IMR-90 (cell line): Measurements from ENCODE around the gene CABP5. TPM values are rescaled to one million over a fixed set of nuclear protein-coding genes. Genes with fewer than 3 reads are reported as not detected.

ENCODE experiments used
- ATAC-seq: fragments of 200-7000 bp; cut with Tn5 transposase; 2 replicates; pipeline ENCODE4 v1.9.1; 2020; ENCODE audit warnings: low read depth, mild to moderate bottlenecking, moderate library complexity
- BruUV-seq: library from RNA; stranded (reverse); fragments of 400-500 nt; replicated peaks from 2 replicates; lab custom pipeline; 2021; lab: Mats Ljungman, UMichigan
- CTCF ChIA-PET: fragments of 300-600 bp; formaldehyde crosslinking; extraction: SDS; loops from one replicate; lab custom pipeline; 2021; ENCODE audit warnings: antibody characterized with exemption; lab: Yijun Ruan, JAX
- POLR2A ChIA-PET: fragments of 300-600 bp; sonication (Branson Sonifier 250); formaldehyde crosslinking; loops from one replicate; lab custom pipeline; 2022; ENCODE audit warnings: antibody characterized with exemption; ENCODE audit not compliant: unreplicated experiment; lab: Charles Lee
- DNase-seq: peaks from one replicate; pipeline ENCODE4 v3.0.0; 2013
- H2AFZ ChIP-seq: replicated peaks from 2 replicates; pipeline ENCODE3; 2013; ENCODE audit warnings: low read length, mild to moderate bottlenecking; ENCODE audit not compliant: poor library complexity
- H2AK5ac ChIP-seq: 2 replicates; pipeline ENCODE4 v1.6.1; 2013; ENCODE audit warnings: low read depth, low read length, inconsistent platforms
- H2AK9ac ChIP-seq: replicated peaks from 2 replicates; pipeline ENCODE3; 2013; ENCODE audit warnings: mild to moderate bottlenecking, low read depth, low read length, moderate library complexity; ENCODE audit not compliant: poor library complexity
- H2BK120ac ChIP-seq: 2 replicates; pipeline ENCODE4 v1.6.1; 2013; ENCODE audit warnings: low read depth, low read length, inconsistent platforms
- H2BK15ac ChIP-seq: 3 replicates; pipeline ENCODE4 v1.6.1; 2013; ENCODE audit warnings: low read depth, low read length, inconsistent platforms
- H2BK20ac ChIP-seq: 2 replicates; pipeline ENCODE4 v1.6.1; 2013; ENCODE audit warnings: low read depth, mild to moderate bottlenecking, inconsistent platforms, low read length, moderate library complexity
- H2BK5ac ChIP-seq: 2 replicates; pipeline ENCODE4 v1.6.1; 2013; ENCODE audit warnings: mild to moderate bottlenecking, low read depth, low read length, inconsistent platforms; ENCODE audit not compliant: poor library complexity, severe bottlenecking
- H3K14ac ChIP-seq: replicated peaks from 2 replicates; pipeline ENCODE4 v1.6.1; 2013; ENCODE audit warnings: low read depth, low read length, inconsistent platforms
- H3K18ac ChIP-seq: 2 replicates; pipeline ENCODE4 v1.6.1; 2013; ENCODE audit warnings: low read depth, low read length, control low read depth
- H3K23ac ChIP-seq: 2 replicates; pipeline ENCODE4 v1.6.1; 2013; ENCODE audit warnings: low read depth, low read length, inconsistent platforms
- H3K27ac ChIP-seq: 2 replicates; pipeline ENCODE4 v1.5.1; 2013; ENCODE audit warnings: mild to moderate bottlenecking, control low read depth, low read length; ENCODE audit not compliant: insufficient read depth
- H3K27me3 ChIP-seq: 2 replicates; pipeline ENCODE4 v1.6.1; 2013; ENCODE audit warnings: low read length; ENCODE audit not compliant: control insufficient read depth, insufficient read depth
- H3K36me3 ChIP-seq: 2 replicates; pipeline ENCODE4 v1.6.1; 2013; ENCODE audit warnings: low read length, mixed read lengths; ENCODE audit not compliant: control insufficient read depth, insufficient read depth
- H3K4ac ChIP-seq: 2 replicates; pipeline ENCODE4 v1.6.1; 2013; ENCODE audit warnings: low read depth, low read length, inconsistent platforms
- H3K4me1 ChIP-seq: 2 replicates; pipeline ENCODE4 v1.6.1; 2013; ENCODE audit warnings: low read length, mixed read lengths; ENCODE audit not compliant: control insufficient read depth, insufficient read depth
- H3K4me2 ChIP-seq: 2 replicates; pipeline ENCODE4 v1.6.1; 2013; ENCODE audit warnings: low read depth, mild to moderate bottlenecking, control low read depth, low read length, moderate library complexity
- H3K4me3 ChIP-seq: 2 replicates; pipeline ENCODE4 v1.5.1; 2013; ENCODE audit warnings: low read depth, mild to moderate bottlenecking, control low read depth, low read length, moderate library complexity; ENCODE audit not compliant: insufficient read depth
- H3K56ac ChIP-seq: 2 replicates; pipeline ENCODE4 v1.6.1; 2013; ENCODE audit warnings: low read length, inconsistent platforms; ENCODE audit not compliant: insufficient read depth; ENCODE audit errors: extremely low read depth
- H3K79me1 ChIP-seq, 2 experiments: 2 replicates each; pipeline ENCODE4 v1.6.1; 2013; ENCODE audit warnings: low read length in 2 of 2, inconsistent platforms in 1 of 2, low read depth in 1 of 2
- H3K9ac ChIP-seq: 2 replicates; pipeline ENCODE4 v1.6.1; 2013; ENCODE audit warnings: low read depth, low read length, control low read depth
- H3K9me1 ChIP-seq: 2 replicates; pipeline ENCODE4 v1.6.1; 2013; ENCODE audit warnings: low read length, inconsistent platforms; ENCODE audit not compliant: insufficient read depth
- H3K9me3 ChIP-seq: 2 replicates; pipeline ENCODE4 v1.6.1; 2013; ENCODE audit warnings: low read length; ENCODE audit not compliant: control insufficient read depth, insufficient read depth
- H4K20me1 ChIP-seq: 2 replicates; pipeline ENCODE4 v1.6.1; 2013; ENCODE audit warnings: low read length, inconsistent platforms; ENCODE audit not compliant: insufficient read depth
- H4K5ac ChIP-seq: 2 replicates; pipeline ENCODE4 v1.6.1; 2013; ENCODE audit warnings: mild to moderate bottlenecking, low read depth, low read length, control low read depth
- H4K8ac ChIP-seq, 2 experiments: 2 replicates each; pipeline ENCODE4 v1.6.1; 2013; ENCODE audit warnings: low read depth in 2 of 2, low read length in 2 of 2, control low read depth in 1 of 2, inconsistent platforms in 1 of 2
- H4K91ac ChIP-seq: 2 replicates; pipeline ENCODE4 v1.6.1; 2013; ENCODE audit warnings: low read depth, low read length, inconsistent platforms; ENCODE audit not compliant: insufficient read depth
- CTCF ChIP-seq: conservative IDR thresholded peaks from 2 replicates; pipeline ENCODE4 v1.5.1; 2012; ENCODE audit warnings: mild to moderate bottlenecking, low read depth, low read length, improper control_type of control experiment
- MXI1 ChIP-seq: IDR thresholded peaks from 2 replicates; pipeline ENCODE4 v1.6.1; 2012; ENCODE audit warnings: low read depth, mild to moderate bottlenecking, low read length, moderate library complexity, borderline replicate concordance
- NFE2L2 ChIP-seq: fragments of 150-350 bp; IDR thresholded peaks from 2 replicates; pipeline ENCODE4 v1.6.1; 2016; ENCODE audit warnings: low read depth, mild to moderate bottlenecking, low read length
- POLR2A ChIP-seq: IDR thresholded peaks from 2 replicates; pipeline ENCODE4 v1.6.1; 2012; ENCODE audit warnings: mild to moderate bottlenecking, low read depth, low read length
- WGBS, 2 experiments: methylation state at CpG; one replicate each; pipeline versions ENCODE4 v1.1.5 to v1.1.7; 2013; ENCODE audit warnings: missing lambda C conversion rate in 2 of 2; ENCODE audit not compliant: insufficient read length in 1 of 2; ENCODE audit errors: extremely low coverage in 2 of 2; 5-methylcytosine and 5-hydroxymethylcytosine counted together
- dilution Hi-C: fragments of 300-500 bp; cut with HindIII; formaldehyde crosslinking; loops from one replicate; pipeline ENCODE4 v1.14.3; 2018; ENCODE audit warnings: low sequenced_read_pairs; ENCODE audit not compliant: unreplicated experiment
- in situ Hi-C: fragments of 300-500 bp; cut with MboI; formaldehyde crosslinking; loops from 3 replicates; pipeline ENCODE4 v1.14.3; 2019; ENCODE audit warnings: low sequenced_read_pairs, inconsistent platforms, mixed read lengths
- intact Hi-C: fragments of 100-400 bp; cut with micrococcal nuclease; formaldehyde crosslinking; loops from 2 replicates; pipeline ENCODE4 v1.10.0; 2022
- polyA plus RNA-seq, 3 experiments: library from polyadenylated mRNA; depleted of rRNA; stranded (reverse); fragments of >200 nt; gene quantifications; 2 replicates each; pipeline ENCODE4 v1.2.3, GENCODE V29; 2012; ENCODE audit warnings: low replicate concordance in 1 of 3
- total RNA-seq: library from RNA; depleted of rRNA; stranded (reverse); fragments of >200 nt; gene quantifications from 2 replicates; pipeline ENCODE4 v1.2.3, GENCODE V29; 2012

The CABP5 gene
- total and polyA plus RNA-seq, 2 of the 4 experiments (the other 2 are of a cell fraction) = not detected

- DNase-seq = no peak
- Histone ChIP-seq H2BK20ac (no peak overlapping the region), H3K9ac (no peak overlapping the region), H2AFZ (no peak overlapping the region), H3K27me3 (no peaks in the 10 kb centered on the region; the same call in 1 of the 2 replicates), H3K4me2 (no peak overlapping the region), H4K5ac (no peak overlapping the region), H3K4ac (no peak overlapping the region), H3K56ac (no peak overlapping the region), H3K9me3 (no peaks in the 10 kb centered on the region), H4K20me1 (no peaks in the 10 kb centered on the region), H4K8ac (no peak overlapping the region), H2AK9ac (no peak overlapping the region), H4K91ac (no peak overlapping the region), H3K23ac (no peak overlapping the region), H3K14ac (no peak overlapping the region), H2BK5ac (no peak overlapping the region), H3K18ac (no peak overlapping the region), H3K36me3 (no peaks in the 10 kb centered on the region), H3K9me1 (no peaks in the 10 kb centered on the region), H3K79me1 (no peaks in the 10 kb centered on the region), H3K4me3 (no peak overlapping the region), H2BK15ac (no peak overlapping the region), H3K4me1 (no peaks in the 10 kb centered on the region), H2AK5ac (no peak overlapping the region), H2BK120ac (no peak overlapping the region), H3K27ac (no peak overlapping the region)
- CTCF ChIA-PET = no interaction called here
- POLR2A ChIA-PET = no interaction called here
- ATAC-seq = no peak
- WGBS, 2 experiments = no CpG with 5 or more reads among the region's 3 CpGs
- intact Hi-C loops (no loop called here), dilution Hi-C loops (no loop called here), in situ Hi-C loops (no loop called here)
- no TSS peak for BruUV-seq
- TF ChIP-seq MXI1 (no peak), POLR2A (no peak), NFE2L2 (no peak), CTCF (no peak)
These were observed 23.2 kb downstream of the CABP5 start for GRCh38 chr19:48020686-48021085.
